WTC11 (cell line): Measurements from ENCODE around the gene P4HB.

Experiments used
- ATF2 ChIP-seq: sonication (generic); formaldehyde crosslinking; IDR thresholded peaks from 2 replicates; pipeline ENCODE4 v1.8.1; 2022; ENCODE audit warnings: low read depth, missing genetic modification reagents, borderline replicate concordance
- CTCF ChIP-seq: fragments of 200-600 bp; IDR thresholded peaks from 2 replicates; pipeline ENCODE4 v1.8.0; 2022; ENCODE audit warnings: antibody characterized with exemption
- E2F1 ChIP-seq: sonication (generic); formaldehyde crosslinking; IDR thresholded peaks from 2 replicates; pipeline ENCODE4 v1.8.0; 2022; ENCODE audit warnings: mild to moderate bottlenecking, missing genetic modification reagents
- ESRRA ChIP-seq: sonication (generic); formaldehyde crosslinking; IDR thresholded peaks from 2 replicates; pipeline ENCODE4 v1.8.1; 2022; ENCODE audit warnings: mild to moderate bottlenecking, missing genetic modification reagents, borderline replicate concordance
- FOXP1 ChIP-seq: sonication (generic); formaldehyde crosslinking; IDR thresholded peaks from 2 replicates; pipeline ENCODE4 v1.8.0; 2022; ENCODE audit warnings: missing genetic modification reagents, mild to moderate bottlenecking, moderate library complexity, borderline replicate concordance
- HMGXB4 ChIP-seq: sonication (generic); formaldehyde crosslinking; IDR thresholded peaks from 2 replicates; pipeline ENCODE4 v1.8.1; 2023; ENCODE audit warnings: mild to moderate bottlenecking, moderate library complexity, missing genetic modification reagents
- MLX ChIP-seq: sonication (generic); formaldehyde crosslinking; IDR thresholded peaks from 2 replicates; pipeline ENCODE4 v1.8.1; 2023; ENCODE audit warnings: mild to moderate bottlenecking, missing genetic modification reagents, moderate library complexity
- NR3C1 ChIP-seq: sonication (generic); formaldehyde crosslinking; conservative IDR thresholded peaks from 2 replicates; pipeline ENCODE4 v1.8.1; 2023; ENCODE audit warnings: low read depth, mild to moderate bottlenecking, missing genetic modification reagents
- SP1 ChIP-seq: sonication (generic); formaldehyde crosslinking; conservative IDR thresholded peaks from 2 replicates; pipeline ENCODE4 v1.8.1; 2022; ENCODE audit warnings: missing genetic modification reagents
- STAT6 ChIP-seq: sonication (generic); formaldehyde crosslinking; conservative IDR thresholded peaks from 2 replicates; pipeline ENCODE4 v1.8.1; 2023; ENCODE audit warnings: mild to moderate bottlenecking, low read depth, missing genetic modification reagents, moderate library complexity
- USF2 ChIP-seq: sonication (generic); formaldehyde crosslinking; IDR thresholded peaks from 2 replicates; pipeline ENCODE4 v1.8.1; 2023; ENCODE audit warnings: mild to moderate bottlenecking, missing genetic modification reagents, moderate library complexity

- TF ChIP-seq CTCF (no peak), HMGXB4 (no peak), FOXP1 (CRISPR knock-in tag) (no peak), ESRRA (no peak), MLX (CRISPR knock-in tag) (no peak), E2F1 (CRISPR knock-in tag) (no peak), STAT6 (CRISPR knock-in tag) (no peak), SP1 (no peak), NR3C1 (CRISPR knock-in tag) (no peak), ATF2 (CRISPR knock-in tag) (no peak), USF2 (CRISPR knock-in tag) (no peak)
Observed at GRCh38 chr17:81808778-81809555, 51.4 kb downstream of the P4HB start.
